Measurements from ENCODE around the gene VTI1A. TPM values are rescaled to one million over a fixed set of nuclear protein-coding genes. Genes with fewer than 3 reads are reported as not detected.

VTI1A gene
- total and polyA plus RNA-seq, 3 donors from 2014 or later = 25.5 to 85.9 (median 63.4) TPM

GRCh38 chr10:112624546-112625048, 177.6 kb downstream of the VTI1A start:
- H3K4me1 ChIP-seq = peaks cover 6% of the 10 kb centered on the region
- intact Hi-C loops (cut with DNase I; ENCODE audit: low total_unique reads) = no loop called here
- no peak for TF ChIP-seq POLR2A (IDR thresholded peaks at IDR 0.05)
- no peak for TF ChIP-seq CTCF (IDR thresholded peaks at IDR 0.05)
- 87 to 88% methylated on average over 7 of the region's 7 CpGs for WGBS, 2 donors
- H3K36me3 ChIP-seq (ENCODE audit: low read depth, missing control alignments) = no peaks in the 10 kb centered on the region
- H3K9me3 ChIP-seq = no peaks in the 10 kb centered on the region
- no peak overlapping the region for H3K4me3 ChIP-seq
- no peak overlapping the region for H3K27ac ChIP-seq
- H3K27me3 ChIP-seq = no peaks in the 10 kb centered on the region
- no peak for DNase-seq

- H3K4me3 ChIP-seq = no peak overlapping the region
- no peaks in the 10 kb centered on the region for H3K36me3 ChIP-seq (ENCODE audit: low read depth, missing control alignments)
- peaks cover 3% of the 10 kb centered on the region for H3K4me1 ChIP-seq
- DNase-seq = no peak
- WGBS, 2 donors = 65 to 67% methylated on average over 5 of the region's 5 CpGs
- H3K27me3 ChIP-seq = no peaks in the 10 kb centered on the region
- intact Hi-C loops (cut with DNase I; ENCODE audit: low total_unique reads) = no loop called here
- no peak overlapping the region for H3K27ac ChIP-seq
- H3K9me3 ChIP-seq = no peaks in the 10 kb centered on the region
- no peak for TF ChIP-seq CTCF (IDR thresholded peaks at IDR 0.05)
- no peak for TF ChIP-seq POLR2A (IDR thresholded peaks at IDR 0.05)
Observed at GRCh38 chr10:112628951-112629609, 182.1 kb downstream of the VTI1A start.

GRCh38 chr10:112631501-112632400, 184.7 kb downstream of the VTI1A start:
- H3K27ac ChIP-seq = no peak overlapping the region
- H3K9me3 ChIP-seq = no peaks in the 10 kb centered on the region
- H3K27me3 ChIP-seq = no peaks in the 10 kb centered on the region
- H3K36me3 ChIP-seq (ENCODE audit: low read depth, missing control alignments) = no peaks in the 10 kb centered on the region
- peaks cover 3% of the 10 kb centered on the region for H3K4me1 ChIP-seq
- TF ChIP-seq POLR2A (IDR thresholded peaks at IDR 0.05) (no peak), CTCF (IDR thresholded peaks at IDR 0.05) (peak in 1 of 3 experiments; percentile 9)
- DNase-seq = no peak
- intact Hi-C loops (cut with DNase I; ENCODE audit: low total_unique reads) = no loop called here
- 76 to 77% methylated on average over 8 of the region's 8 CpGs for WGBS, 2 donors
- H3K4me3 ChIP-seq = no peak overlapping the region

- H3K4me1 ChIP-seq = peaks cover 3% of the 10 kb centered on the region
- intact Hi-C loops (cut with DNase I; ENCODE audit: low total_unique reads) = no loop called here
- no peak overlapping the region for H3K4me3 ChIP-seq
- DNase-seq = no peak
- H3K27ac ChIP-seq = no peak overlapping the region
- 74 to 82% methylated on average over 5 of the region's 5 CpGs for WGBS, 2 donors
- no peaks in the 10 kb centered on the region for H3K27me3 ChIP-seq
- no peaks in the 10 kb centered on the region for H3K9me3 ChIP-seq
- TF ChIP-seq POLR2A (IDR thresholded peaks at IDR 0.05) (no peak), CTCF (IDR thresholded peaks at IDR 0.05) (no peak)
- H3K36me3 ChIP-seq (ENCODE audit: low read depth, missing control alignments) = no peaks in the 10 kb centered on the region
Observed at GRCh38 chr10:112634096-112634830, 187.2 kb downstream of the VTI1A start.
